ENCODE results near the gene LIME1. TPM values are rescaled to one million over a fixed set of nuclear protein-coding genes. Genes with fewer than 3 reads are reported as not detected.
A peak's percentile ranks its signal among the peaks of the same experiment; 100 is the strongest.

LIME1 gene
- total RNA-seq, 1 experiment from 2014 or later = 4.5 TPM

DNA sequence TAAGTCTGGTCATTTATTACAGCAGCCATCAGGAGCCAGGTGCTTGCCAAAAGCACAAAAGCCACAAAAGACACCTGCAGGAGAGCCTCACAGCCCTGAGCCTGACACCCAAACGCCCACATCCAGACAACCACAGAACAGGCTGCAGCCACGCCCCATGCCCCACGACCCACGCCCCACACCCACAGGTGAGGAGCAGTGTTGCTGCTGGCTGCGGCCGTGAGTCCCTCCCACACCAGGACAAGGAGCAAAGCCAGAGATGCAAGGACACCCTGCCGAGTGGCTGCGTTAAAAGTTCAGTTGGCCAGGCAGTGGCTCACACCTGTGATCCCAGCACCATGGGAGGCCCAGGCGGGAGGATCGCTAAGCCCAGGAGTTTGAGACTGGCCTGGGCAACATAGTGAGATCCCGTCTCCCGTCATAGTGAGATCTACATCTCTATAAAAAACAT is 46.1 kb downstream of the LIME1 start:
- Mint-ChIP-seq H3K4me1 (no peaks in the 10 kb centered on the region), H3K27me3 (ENCODE audit: low read depth) (peaks cover 1% of the 10 kb centered on the region; the same call in 1 of the 2 replicates), H3K4me3 (no peak overlapping the region), H3K9me3 (peaks cover 10% of the 10 kb centered on the region), H3K36me3 (peaks cover 6% of the 10 kb centered on the region), H3K27ac (no peak overlapping the region)
- ATAC-seq (no peak), DNase-seq (ENCODE audit: low spot score) (no peak)
- ChIA-PET POLR2A (no interaction called here), CTCF (no interaction called here)
- TF ChIP-seq TP53 (CRISPR knock-in tag; IDR thresholded peaks at IDR 0.05) (no peak), ZNF121 (CRISPR knock-in tag; IDR thresholded peaks at IDR 0.05) (peak; percentile 90)

DNA sequence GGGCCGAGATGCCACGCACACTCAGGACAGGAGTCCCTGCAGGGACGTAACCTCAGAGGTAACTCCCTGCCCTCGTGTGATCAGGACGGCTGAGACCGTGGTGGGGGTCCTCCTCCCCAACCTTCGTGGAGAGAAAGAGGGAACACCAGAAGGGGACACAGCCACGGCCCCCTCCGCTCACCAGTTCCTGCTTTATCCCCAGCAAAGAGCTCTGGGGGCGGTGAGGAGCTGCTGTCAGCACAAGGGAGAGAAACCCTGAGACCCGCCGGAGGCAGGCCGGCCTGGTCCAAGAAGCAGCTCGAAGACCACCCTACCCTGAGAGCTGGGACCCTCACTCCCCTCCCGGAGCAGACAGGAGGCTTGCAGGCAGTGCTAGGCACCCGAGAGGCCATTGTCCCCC is 47.5 kb downstream of the LIME1 start:
- Mint-ChIP-seq H3K4me1 (no peaks in the 10 kb centered on the region), H3K27ac (no peak overlapping the region), H3K36me3 (no peaks in the 10 kb centered on the region), H3K4me3 (no peak overlapping the region), H3K9me3 (0 out of 2 replicates have a peak, but pooled peaks cover 3% of the 10 kb centered on the region), H3K27me3 (ENCODE audit: low read depth) (no peaks in the 10 kb centered on the region)
- ChIA-PET POLR2A (no interaction called here), CTCF (interaction anchor here (0.7 to 4.0 kb wide), 6 partner anchors 8 to 197 kb away, joined by 3 to 54 read pairs (median 4); partner anchors contain the start of gene PRPF6)
- no peak for ATAC-seq
- TF ChIP-seq ZNF219 (CRISPR knock-in tag; IDR thresholded peaks at IDR 0.05; ENCODE audit: borderline replicate concordance) (no peak), SOX15 (CRISPR knock-in tag; IDR thresholded peaks at IDR 0.05) (no peak), FOXJ3 (CRISPR knock-in tag; IDR thresholded peaks at IDR 0.05; ENCODE audit: borderline replicate concordance) (no peak), SP1 (CRISPR knock-in tag; conservative IDR thresholded peaks at IDR 0.05) (no peak), ATF1 (CRISPR knock-in tag; IDR thresholded peaks at IDR 0.05) (no peak)
- TF ChIP-seq, protein P1, sequence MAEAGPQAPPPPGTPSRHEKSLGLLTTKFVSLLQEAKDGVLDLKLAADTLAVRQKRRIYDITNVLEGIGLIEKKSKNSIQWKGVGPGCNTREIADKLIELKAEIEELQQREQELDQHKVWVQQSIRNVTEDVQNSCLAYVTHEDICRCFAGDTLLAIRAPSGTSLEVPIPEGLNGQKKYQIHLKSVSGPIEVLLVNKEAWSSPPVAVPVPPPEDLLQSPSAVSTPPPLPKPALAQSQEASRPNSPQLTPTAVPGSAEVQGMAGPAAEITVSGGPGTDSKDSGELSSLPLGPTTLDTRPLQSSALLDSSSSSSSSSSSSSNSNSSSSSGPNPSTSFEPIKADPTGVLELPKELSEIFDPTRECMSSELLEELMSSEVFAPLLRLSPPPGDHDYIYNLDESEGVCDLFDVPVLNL (CRISPR knock-in tag; IDR thresholded peaks at IDR 0.05; ENCODE audit: borderline replicate concordance, low read depth) = no peak
- TF ChIP-seq, protein P2, sequence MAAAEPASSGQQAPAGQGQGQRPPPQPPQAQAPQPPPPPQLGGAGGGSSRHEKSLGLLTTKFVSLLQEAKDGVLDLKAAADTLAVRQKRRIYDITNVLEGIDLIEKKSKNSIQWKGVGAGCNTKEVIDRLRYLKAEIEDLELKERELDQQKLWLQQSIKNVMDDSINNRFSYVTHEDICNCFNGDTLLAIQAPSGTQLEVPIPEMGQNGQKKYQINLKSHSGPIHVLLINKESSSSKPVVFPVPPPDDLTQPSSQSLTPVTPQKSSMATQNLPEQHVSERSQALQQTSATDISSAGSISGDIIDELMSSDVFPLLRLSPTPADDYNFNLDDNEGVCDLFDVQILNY (CRISPR knock-in tag; IDR thresholded peaks at IDR 0.05) = no peak
- TF ChIP-seq, protein P3, sequence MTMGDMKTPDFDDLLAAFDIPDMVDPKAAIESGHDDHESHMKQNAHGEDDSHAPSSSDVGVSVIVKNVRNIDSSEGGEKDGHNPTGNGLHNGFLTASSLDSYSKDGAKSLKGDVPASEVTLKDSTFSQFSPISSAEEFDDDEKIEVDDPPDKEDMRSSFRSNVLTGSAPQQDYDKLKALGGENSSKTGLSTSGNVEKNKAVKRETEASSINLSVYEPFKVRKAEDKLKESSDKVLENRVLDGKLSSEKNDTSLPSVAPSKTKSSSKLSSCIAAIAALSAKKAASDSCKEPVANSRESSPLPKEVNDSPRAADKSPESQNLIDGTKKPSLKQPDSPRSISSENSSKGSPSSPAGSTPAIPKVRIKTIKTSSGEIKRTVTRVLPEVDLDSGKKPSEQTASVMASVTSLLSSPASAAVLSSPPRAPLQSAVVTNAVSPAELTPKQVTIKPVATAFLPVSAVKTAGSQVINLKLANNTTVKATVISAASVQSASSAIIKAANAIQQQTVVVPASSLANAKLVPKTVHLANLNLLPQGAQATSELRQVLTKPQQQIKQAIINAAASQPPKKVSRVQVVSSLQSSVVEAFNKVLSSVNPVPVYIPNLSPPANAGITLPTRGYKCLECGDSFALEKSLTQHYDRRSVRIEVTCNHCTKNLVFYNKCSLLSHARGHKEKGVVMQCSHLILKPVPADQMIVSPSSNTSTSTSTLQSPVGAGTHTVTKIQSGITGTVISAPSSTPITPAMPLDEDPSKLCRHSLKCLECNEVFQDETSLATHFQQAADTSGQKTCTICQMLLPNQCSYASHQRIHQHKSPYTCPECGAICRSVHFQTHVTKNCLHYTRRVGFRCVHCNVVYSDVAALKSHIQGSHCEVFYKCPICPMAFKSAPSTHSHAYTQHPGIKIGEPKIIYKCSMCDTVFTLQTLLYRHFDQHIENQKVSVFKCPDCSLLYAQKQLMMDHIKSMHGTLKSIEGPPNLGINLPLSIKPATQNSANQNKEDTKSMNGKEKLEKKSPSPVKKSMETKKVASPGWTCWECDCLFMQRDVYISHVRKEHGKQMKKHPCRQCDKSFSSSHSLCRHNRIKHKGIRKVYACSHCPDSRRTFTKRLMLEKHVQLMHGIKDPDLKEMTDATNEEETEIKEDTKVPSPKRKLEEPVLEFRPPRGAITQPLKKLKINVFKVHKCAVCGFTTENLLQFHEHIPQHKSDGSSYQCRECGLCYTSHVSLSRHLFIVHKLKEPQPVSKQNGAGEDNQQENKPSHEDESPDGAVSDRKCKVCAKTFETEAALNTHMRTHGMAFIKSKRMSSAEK (CRISPR knock-in tag; IDR thresholded peaks at IDR 0.05; ENCODE audit: borderline replicate concordance) = no peak
- DNase-seq (ENCODE audit: low spot score) = no peak

DNA sequence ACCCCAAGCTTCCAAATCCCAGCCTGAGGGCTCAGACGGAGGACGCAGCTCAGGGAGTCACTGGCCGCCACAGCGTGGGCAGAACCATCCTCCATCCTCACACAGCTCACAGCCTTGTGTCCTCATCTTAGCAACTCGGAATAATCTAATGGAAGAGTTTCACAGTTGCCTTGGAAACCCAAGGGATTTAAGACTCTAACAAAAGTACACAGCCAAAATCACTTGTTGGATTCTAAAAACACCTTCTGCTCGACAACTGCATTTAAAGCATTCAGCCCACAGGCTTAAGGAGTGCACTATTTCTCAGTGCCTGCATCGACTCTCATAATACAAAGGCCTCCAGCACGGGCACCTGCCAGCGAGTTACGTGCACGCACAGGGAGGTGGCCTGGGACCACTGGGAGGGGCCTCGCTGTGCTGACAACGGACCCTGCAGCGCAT is 49.2 kb downstream of the LIME1 start:
- no peaks in the 10 kb centered on the region for H3K36me3 Mint-ChIP-seq
- DNase-seq (ENCODE audit: low spot score) = no peak
- CTCF ChIA-PET = interaction anchor here (0.6 to 4.0 kb wide), 38 partner anchors 9 to 571 kb away, joined by 3 to 54 read pairs (median 4); partner anchors contain the start of genes ARFRP1, DNAJC5, GMEB2 and PTK6
- no peak for ATAC-seq
- no peak overlapping the region for H3K4me3 Mint-ChIP-seq
- peak overlapping the region; percentile 63; the same call in 1 of the 2 replicates for H3K27ac Mint-ChIP-seq
- H3K9me3 Mint-ChIP-seq = 0 out of 2 replicates have a peak, but pooled peaks cover 3% of the 10 kb centered on the region
- POLR2A ChIA-PET = interaction anchor here (1.0 kb wide), 1 partner anchor 79 kb away, joined by 4 read pairs; the partner anchor contains the start of gene TPD52L2
- H3K4me1 Mint-ChIP-seq = no peaks in the 10 kb centered on the region
- H3K27me3 Mint-ChIP-seq (ENCODE audit: low read depth) = no peaks in the 10 kb centered on the region
- TF ChIP-seq ETV6 (CRISPR knock-in tag; IDR thresholded peaks at IDR 0.05) (no peak), ZBTB21 (CRISPR knock-in tag; IDR thresholded peaks at IDR 0.05; ENCODE audit: borderline replicate concordance) (no peak), TEAD1 (CRISPR knock-in tag; IDR thresholded peaks at IDR 0.05) (no peak)
- TF ChIP-seq, protein P4, sequence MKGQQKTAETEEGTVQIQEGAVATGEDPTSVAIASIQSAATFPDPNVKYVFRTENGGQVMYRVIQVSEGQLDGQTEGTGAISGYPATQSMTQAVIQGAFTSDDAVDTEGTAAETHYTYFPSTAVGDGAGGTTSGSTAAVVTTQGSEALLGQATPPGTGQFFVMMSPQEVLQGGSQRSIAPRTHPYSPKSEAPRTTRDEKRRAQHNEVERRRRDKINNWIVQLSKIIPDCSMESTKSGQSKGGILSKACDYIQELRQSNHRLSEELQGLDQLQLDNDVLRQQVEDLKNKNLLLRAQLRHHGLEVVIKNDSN (CRISPR knock-in tag; IDR thresholded peaks at IDR 0.05) = no peak
- TF ChIP-seq, protein P5, sequence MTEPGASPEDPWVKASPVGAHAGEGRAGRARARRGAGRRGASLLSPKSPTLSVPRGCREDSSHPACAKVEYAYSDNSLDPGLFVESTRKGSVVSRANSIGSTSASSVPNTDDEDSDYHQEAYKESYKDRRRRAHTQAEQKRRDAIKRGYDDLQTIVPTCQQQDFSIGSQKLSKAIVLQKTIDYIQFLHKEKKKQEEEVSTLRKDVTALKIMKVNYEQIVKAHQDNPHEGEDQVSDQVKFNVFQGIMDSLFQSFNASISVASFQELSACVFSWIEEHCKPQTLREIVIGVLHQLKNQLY (CRISPR knock-in tag; IDR thresholded peaks at IDR 0.05) = no peak
- TF ChIP-seq, protein P6, sequence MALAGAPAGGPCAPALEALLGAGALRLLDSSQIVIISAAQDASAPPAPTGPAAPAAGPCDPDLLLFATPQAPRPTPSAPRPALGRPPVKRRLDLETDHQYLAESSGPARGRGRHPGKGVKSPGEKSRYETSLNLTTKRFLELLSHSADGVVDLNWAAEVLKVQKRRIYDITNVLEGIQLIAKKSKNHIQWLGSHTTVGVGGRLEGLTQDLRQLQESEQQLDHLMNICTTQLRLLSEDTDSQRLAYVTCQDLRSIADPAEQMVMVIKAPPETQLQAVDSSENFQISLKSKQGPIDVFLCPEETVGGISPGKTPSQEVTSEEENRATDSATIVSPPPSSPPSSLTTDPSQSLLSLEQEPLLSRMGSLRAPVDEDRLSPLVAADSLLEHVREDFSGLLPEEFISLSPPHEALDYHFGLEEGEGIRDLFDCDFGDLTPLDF (CRISPR knock-in tag; IDR thresholded peaks at IDR 0.05) = no peak
- TF ChIP-seq, protein P3 (CRISPR knock-in tag; IDR thresholded peaks at IDR 0.05; ENCODE audit: borderline replicate concordance) = no peak

All from WTC11 (cell line).